H54 (cell line): ENCODE measurements around the gene LRG1.

Source experiments
- DNase-seq: peaks from one replicate; pipeline ENCODE4 v3.0.0; 2011; ENCODE audit warnings: low spot score, mixed read lengths; ENCODE audit not compliant: insufficient read length
- FAIRE-seq: peaks from 3 replicates; lab custom pipeline; 2011; peaks lifted over from hg19 to GRCh38; lab: Jason Lieb, UNC
- POLR2A ChIP-seq: IDR thresholded peaks from 2 replicates; pipeline ENCODE4 v1.6.1; 2011; ENCODE audit warnings: low read depth, mild to moderate bottlenecking, low read length

LRG1 gene, protein sequence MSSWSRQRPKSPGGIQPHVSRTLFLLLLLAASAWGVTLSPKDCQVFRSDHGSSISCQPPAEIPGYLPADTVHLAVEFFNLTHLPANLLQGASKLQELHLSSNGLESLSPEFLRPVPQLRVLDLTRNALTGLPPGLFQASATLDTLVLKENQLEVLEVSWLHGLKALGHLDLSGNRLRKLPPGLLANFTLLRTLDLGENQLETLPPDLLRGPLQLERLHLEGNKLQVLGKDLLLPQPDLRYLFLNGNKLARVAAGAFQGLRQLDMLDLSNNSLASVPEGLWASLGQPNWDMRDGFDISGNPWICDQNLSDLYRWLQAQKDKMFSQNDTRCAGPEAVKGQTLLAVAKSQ

GRCh38 chr19:4539693-4540581, at the start of gene LRG1:
Gene LRG1 (minus strand): TSS chr19:4540036. CDS start chr19:4540013, 23 bp downstream.
- TF ChIP-seq POLR2A = no peak
- FAIRE-seq = no peak
- no peak for DNase-seq

DNA sequence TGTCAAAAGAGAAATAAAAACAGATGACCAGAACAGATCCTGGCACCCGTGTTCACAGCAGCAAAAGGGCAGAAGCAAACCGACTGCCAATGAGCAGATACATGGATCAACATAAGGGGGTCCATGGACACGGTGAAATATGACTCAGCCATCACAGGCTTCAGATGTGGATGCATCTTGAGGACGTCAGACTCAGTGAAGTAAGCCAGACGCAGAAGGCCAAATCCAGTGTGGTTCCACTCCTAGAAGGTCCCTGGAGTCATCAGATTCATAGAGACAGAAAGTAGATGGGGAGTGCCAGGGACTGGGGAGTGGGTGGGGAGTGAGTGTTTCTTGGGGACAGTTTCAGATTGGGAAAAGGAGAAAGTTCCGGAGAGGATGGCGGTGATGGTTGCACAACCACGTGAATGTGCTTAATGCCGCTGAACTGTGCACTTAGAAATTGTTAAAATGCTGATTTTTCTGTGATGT, 48.5 kb upstream of the LRG1 start:
- TF ChIP-seq POLR2A = no peak
- DNase-seq (no peak), FAIRE-seq (no peak)

- no peak for TF ChIP-seq POLR2A
- no peak for FAIRE-seq
- no peak for DNase-seq
These were observed 47.7 kb upstream of the LRG1 start for GRCh38 chr19:4587527-4587926.

- FAIRE-seq = no peak
- no peak for DNase-seq
- no peak for TF ChIP-seq POLR2A
These were observed 46.9 kb upstream of the LRG1 start for GRCh38 chr19:4586691-4587090.

GRCh38 chr19:4586245-4586644, 46.4 kb upstream of the LRG1 start:
- DNase-seq = no peak
- FAIRE-seq = no peak
- TF ChIP-seq POLR2A = no peak

- no peak for TF ChIP-seq POLR2A
- FAIRE-seq = no peak
- no peak for DNase-seq
These were observed 45.7 kb upstream of the LRG1 start for GRCh38 chr19:4585556-4585955.

GRCh38 chr19:4584670-4585460, 45.0 kb upstream of the LRG1 start:
- TF ChIP-seq POLR2A = no peak
- no peak for FAIRE-seq
- DNase-seq = no peak

DNA sequence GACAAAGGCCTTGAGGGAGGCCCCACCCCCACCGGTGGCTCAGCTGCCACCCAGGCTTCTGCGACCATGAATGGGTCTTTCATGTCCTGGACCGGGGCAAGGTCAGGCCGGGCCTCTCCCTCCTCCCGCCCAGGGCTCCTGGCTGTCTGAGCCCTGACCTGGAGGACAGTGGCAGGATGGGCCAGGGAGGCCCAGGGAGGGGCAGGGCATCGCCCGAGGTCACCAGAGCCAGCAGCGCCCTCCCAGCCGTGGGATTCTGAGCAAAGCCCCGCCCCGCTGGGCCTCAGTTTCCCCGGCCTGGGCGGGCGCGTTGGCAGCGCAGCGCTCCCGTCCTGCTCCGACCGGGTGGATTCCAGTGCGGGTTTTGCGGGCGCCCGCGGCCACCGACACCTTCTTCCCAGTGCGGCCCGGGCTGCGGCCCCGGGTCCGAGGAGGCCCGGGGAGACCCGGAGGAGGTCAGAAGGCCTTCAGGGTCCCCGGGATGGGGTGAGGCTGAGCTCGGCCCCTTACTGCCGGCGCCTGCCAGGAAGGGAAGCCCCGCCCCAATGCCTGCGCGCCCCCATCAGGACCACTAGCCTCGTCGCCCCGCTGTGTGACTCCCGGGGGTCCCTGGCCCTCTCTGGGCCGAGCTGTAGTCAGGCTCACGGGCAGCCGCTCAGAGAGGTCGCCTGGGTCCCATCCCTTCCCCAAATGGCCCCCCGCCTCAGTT, 44.3 kb upstream of the LRG1 start:
- no peak for DNase-seq
- TF ChIP-seq POLR2A = no peak
- no peak for FAIRE-seq

DNA sequence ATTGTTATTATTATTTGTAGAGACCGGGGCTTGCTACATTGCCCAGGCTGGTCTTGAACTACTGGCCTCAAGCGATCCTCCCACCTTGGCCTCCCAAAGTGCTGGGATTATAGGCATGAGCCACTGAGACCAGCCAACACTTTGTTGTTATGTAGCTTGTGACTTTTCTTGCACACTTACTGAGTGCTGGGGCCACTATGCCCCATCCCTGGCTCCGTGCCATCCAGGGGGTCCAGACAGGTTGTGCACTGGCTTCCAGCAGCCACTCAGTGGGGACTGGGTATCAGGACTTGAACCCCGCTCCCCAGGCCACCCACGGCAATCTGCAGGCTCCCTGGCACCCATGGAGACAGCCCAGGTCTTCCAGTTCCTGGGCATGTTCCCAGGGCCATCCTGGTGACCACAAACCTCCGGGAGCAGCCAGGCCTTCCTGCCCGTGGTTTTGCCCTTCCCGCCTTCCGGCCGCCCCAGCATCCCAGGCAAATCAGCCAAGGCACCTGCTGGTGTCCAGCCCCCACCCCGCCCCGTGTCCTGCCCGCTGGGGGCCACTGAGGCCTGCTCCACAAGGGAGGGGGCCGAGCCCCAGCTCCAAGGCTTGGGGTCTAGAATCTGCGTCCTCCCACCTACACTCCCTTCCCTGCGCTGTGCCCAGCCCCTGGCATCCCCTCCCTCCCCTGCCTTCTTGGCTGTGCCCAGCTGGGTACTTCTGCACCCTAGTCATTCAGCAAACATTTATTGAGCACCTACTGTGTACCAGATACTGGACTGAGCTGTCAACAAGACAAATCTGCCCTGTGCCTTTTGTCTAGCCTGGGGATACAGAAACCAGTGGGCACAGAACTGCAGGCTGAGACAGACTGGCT, 43.4 kb upstream of the LRG1 start:
- no peak for TF ChIP-seq POLR2A
- peak; percentile 90 for DNase-seq
- FAIRE-seq = peak; percentile 83

- FAIRE-seq (no peak), DNase-seq (no peak)
These were observed 42.1 kb upstream of the LRG1 start for GRCh38 chr19:4581666-4582553.

GRCh38 chr19:4580961-4581665, 41.3 kb upstream of the LRG1 start:
- no peak for FAIRE-seq
- no peak for DNase-seq
- TF ChIP-seq POLR2A = no peak

More at GRCh38 chr19:4581666-4582553, 42.1 kb upstream of the LRG1 start:
- no peak for TF ChIP-seq POLR2A
